ENCODE measurements around the gene ATP4B. TPM values are rescaled to one million over a fixed set of nuclear protein-coding genes. Genes with fewer than 3 reads are reported as not detected.

The ATP4B gene
- total and polyA plus RNA-seq, 2 donors (not counting 3 experiments of a cell fraction or from before 2014, with no cell fraction given), result 0.06 TPM; not detected in 1

DNA sequence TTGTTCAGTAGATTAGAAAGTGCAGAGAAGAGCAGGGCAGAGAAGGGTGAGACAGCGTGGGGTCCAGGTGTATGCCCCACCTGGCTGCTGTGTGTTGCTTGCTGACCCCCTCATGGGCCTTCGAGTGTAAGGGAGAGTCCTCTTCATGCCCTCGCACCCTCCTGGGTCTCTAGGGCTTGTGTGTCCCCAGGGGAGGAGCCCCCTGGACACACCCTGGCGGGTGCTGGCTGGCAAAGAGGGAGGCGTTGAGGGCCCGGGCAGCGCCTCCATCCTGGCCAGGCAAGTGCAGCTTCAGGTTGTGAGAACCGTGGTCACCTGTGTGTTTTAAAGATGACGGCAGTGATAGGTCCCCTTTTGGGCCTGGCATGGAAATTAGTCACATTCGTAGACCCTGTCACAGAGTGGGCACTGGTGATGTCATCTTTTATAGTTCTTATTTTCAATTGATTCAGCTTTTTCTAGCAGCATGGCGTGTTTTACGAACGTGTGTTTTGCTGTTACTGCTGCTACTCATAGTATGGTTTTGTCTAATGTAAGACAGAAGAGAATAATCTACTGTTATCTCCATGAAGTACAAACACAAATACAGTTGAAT, 54.8 kb downstream of the ATP4B start:
- dilution Hi-C loops (cut with MboI; ENCODE audit: extremely low pct_ligation_motif_present, low sequenced_read_pairs), result no loop called here
- Histone ChIP-seq H3K9ac (replicated peaks; ENCODE audit: extremely low read depth, insufficient read depth, low read length) (no peak overlapping the region), H3K27me3 (ENCODE audit: control insufficient read depth in 2 of 2, insufficient read depth in 2 of 2, low read length in 2 of 2) (no peaks in the 10 kb centered on the region), H3K4me2 (ENCODE audit: insufficient read depth, low read length) (no peak overlapping the region), H3K4me3 (replicated peaks in 1 of 3; ENCODE audit: insufficient read depth in 1 of 3, low read depth in 1 of 3, low read length in 3 of 3) (no peak overlapping the region), H3K9me3 (replicated peaks; ENCODE audit: control insufficient read depth, insufficient read depth, low read length) (no peaks in the 10 kb centered on the region), H2AFZ (ENCODE audit: low read depth, low read length) (no peak overlapping the region), H3K4me1 (ENCODE audit: control insufficient read depth, extremely low read depth, insufficient read depth, low read length) (no peaks in the 10 kb centered on the region), H4K20me1 (replicated peaks; ENCODE audit: control insufficient read depth, extremely low read depth, insufficient read depth, low read length) (no peaks in the 10 kb centered on the region), H3K79me2 (ENCODE audit: control insufficient read depth, insufficient read depth, low read length) (peaks cover 95% of the 10 kb centered on the region), H3K9me1 (replicated peaks; ENCODE audit: control insufficient read depth, extremely low read depth, insufficient read depth, low read length) (no peaks in the 10 kb centered on the region), H3K36me3 (ENCODE audit: control insufficient read depth in 2 of 2, extremely low read depth in 1 of 2, insufficient read depth in 2 of 2, low read length in 2 of 2) (peaks cover 3 to 19% of the 10 kb centered on the region in 2 experiments), H3K27ac (ENCODE audit: insufficient read depth, low read depth, low read length) (no peak overlapping the region)
- FAIRE-seq (no peak), DNase-seq (ENCODE audit: low read depth, low spot score) (no peak)
- BruUV-seq (replicated peaks), result no TSS peak
- no peak for TF ChIP-seq MAX (IDR thresholded peaks at IDR 0.05; ENCODE audit: insufficient read depth, insufficient read length)
- TF ChIP-seq POLR2AphosphoS5 (IDR thresholded peaks at IDR 0.05; ENCODE audit: insufficient read depth, low read depth, low read length), result no peak
- TF ChIP-seq GATA2 (IDR thresholded peaks at IDR 0.05; ENCODE audit: insufficient read depth, insufficient read length, low read depth, low read length), result no peak
- TF ChIP-seq EZH2 (IDR thresholded peaks at IDR 0.05; ENCODE audit: borderline replicate concordance, low read depth, low read length, severe bottlenecking), result no peak
- TF ChIP-seq MYC (IDR thresholded peaks at IDR 0.05; ENCODE audit: low read depth, low read length), result no peak
- no peak for TF ChIP-seq POLR2A (IDR thresholded peaks at IDR 0.05; ENCODE audit: low read depth, low read length)
- TF ChIP-seq JUN (IDR thresholded peaks at IDR 0.05; ENCODE audit: borderline replicate concordance, insufficient read depth, insufficient read length, low read depth), result no peak
- no peak for TF ChIP-seq FOS (IDR thresholded peaks at IDR 0.05; ENCODE audit: borderline replicate concordance, insufficient read depth, low read length)
- TF ChIP-seq CTCF (IDR thresholded peaks at IDR 0.05; ENCODE audit: extremely low read depth in 1 of 2, insufficient read depth in 1 of 2, low read depth in 1 of 2, low read length in 2 of 2), result no peak
- intact Hi-C loops (cut with micrococcal nuclease), result no loop called here
- ChIA-PET POLR2A (no interaction called here), CTCF (no interaction called here)

Measured in endothelial cell of umbilical vein (primary cell).